GM23338 (cell line): ENCODE data around the gene GCNT1. TPM values are rescaled to one million over a fixed set of nuclear protein-coding genes. Genes with fewer than 3 reads are reported as not detected.
"Not testable (repeated sequence)": the region's sequence is repeated elsewhere in the genome, so short reads cannot be mapped to it uniquely, and the experiment has no call there.

Experiments
- ATAC-seq: fragments of 200-7000 bp; cut with Tn5 transposase; 3 replicates; pipeline ENCODE4 v1.9.1; 2020
- DNase-seq: peaks from one replicate; pipeline ENCODE4 v3.0.0-alpha.2; 2015; ENCODE audit warnings: low spot score
- H2AFZ ChIP-seq: fragments of 200-600 bp; sonication (generic); 2 replicates; pipeline ENCODE4 v1.8.0; 2016; ENCODE audit warnings: antibody characterized with exemption, mild to moderate bottlenecking, moderate library complexity
- H3F3A ChIP-seq: fragments of 200-600 bp; sonication (generic); replicated peaks from 2 replicates; pipeline ENCODE4 v1.8.0; 2017; ENCODE audit warnings: antibody characterized with exemption, mixed run types, low read depth
- H3K27ac ChIP-seq: fragments of 200-600 bp; sonication (generic); 2 replicates; pipeline ENCODE4 v1.6.1; 2016; ENCODE audit warnings: low read depth
- H3K27me3 ChIP-seq: fragments of 200-600 bp; sonication (generic); 2 replicates; pipeline ENCODE4 v1.8.0; 2016; ENCODE audit warnings: mild to moderate bottlenecking, mixed run types, moderate library complexity; ENCODE audit not compliant: insufficient read depth
- H3K36me3 ChIP-seq: fragments of 200-600 bp; sonication (generic); 2 replicates; pipeline ENCODE4 v1.8.0; 2016; ENCODE audit warnings: mild to moderate bottlenecking; ENCODE audit not compliant: insufficient read depth
- H3K4me1 ChIP-seq: fragments of 200-600 bp; sonication (generic); 2 replicates; pipeline ENCODE4 v1.8.0; 2016; ENCODE audit warnings: mild to moderate bottlenecking, moderate library complexity; ENCODE audit not compliant: insufficient read depth
- H3K4me2 ChIP-seq: fragments of 200-600 bp; sonication (generic); 2 replicates; pipeline ENCODE4 v1.7.1; 2017; ENCODE audit warnings: mixed run types
- H3K4me3 ChIP-seq: fragments of 200-600 bp; sonication (generic); 2 replicates; pipeline ENCODE4 v1.6.1; 2016; ENCODE audit warnings: mixed run types
- H3K79me2 ChIP-seq: fragments of 200-600 bp; sonication (generic); replicated peaks from 2 replicates; pipeline ENCODE4 v1.8.0; 2017; ENCODE audit warnings: mild to moderate bottlenecking; ENCODE audit not compliant: insufficient read depth
- H3K9me2 ChIP-seq: fragments of 200-600 bp; sonication (generic); 2 replicates; pipeline ENCODE4 v1.8.0; 2017; ENCODE audit not compliant: insufficient read depth
- H4K20me1 ChIP-seq: fragments of 200-600 bp; sonication (generic); replicated peaks from 2 replicates; pipeline ENCODE4 v1.8.0; 2017; ENCODE audit warnings: mild to moderate bottlenecking; ENCODE audit not compliant: insufficient read depth
- H3K27ac Mint-ChIP-seq: 2 replicates; pipeline ENCODE4 v1.8.0; 2020; ENCODE audit warnings: inconsistent platforms, mild to moderate bottlenecking, moderate library complexity, mixed read lengths
- H3K27me3 Mint-ChIP-seq: 3 replicates; pipeline ENCODE4 v1.8.0; 2022; ENCODE audit warnings: low read depth, mild to moderate bottlenecking, moderate library complexity, mixed read lengths, inconsistent platforms; ENCODE audit not compliant: insufficient read depth, poor library complexity
- H3K36me3 Mint-ChIP-seq: 3 replicates; pipeline ENCODE4 v1.8.0; 2021; ENCODE audit warnings: low read depth, mild to moderate bottlenecking, inconsistent platforms, moderate library complexity, mixed read lengths
- H3K4me1 Mint-ChIP-seq: 3 replicates; pipeline ENCODE4 v1.8.0; 2020; ENCODE audit warnings: mild to moderate bottlenecking, inconsistent platforms, mixed read lengths
- H3K4me3 Mint-ChIP-seq: 3 replicates; pipeline ENCODE4 v1.8.0; 2021; ENCODE audit warnings: moderate library complexity, mild to moderate bottlenecking, inconsistent platforms, mixed read lengths
- H3K9me3 Mint-ChIP-seq: 3 replicates; pipeline ENCODE4 v1.8.0; 2020; ENCODE audit warnings: moderate library complexity, mild to moderate bottlenecking, inconsistent platforms, mixed read lengths
- CREB1 ChIP-seq: fragments of 250-450 bp; sonication (Bioruptor Pico); IDR thresholded peaks from 2 replicates; pipeline ENCODE4 v1.5.0; 2020; ENCODE audit warnings: low read depth, mild to moderate bottlenecking, moderate library complexity
- POLR2AphosphoS5 ChIP-seq: IDR thresholded peaks from 2 replicates; pipeline ENCODE4 v1.6.1; 2016; ENCODE audit warnings: antibody characterized with exemption, low read depth
- polyA plus RNA-seq: library from polyadenylated mRNA; unstranded; fragments of >200 nt; fragmentation: Nextera tagmentation; extraction: Ambion mirVana; gene quantifications from 2 replicates; pipeline ENCODE4 v1.2.1, GENCODE V29; 2016
- total RNA-seq: library from RNA; depleted of rRNA; stranded (reverse); fragments of >200 nt; shearing (Covaris generic); gene quantifications from 2 replicates; pipeline ENCODE4 v1.2.3, GENCODE V29; 2014
- TF ChIP-seq, protein P1 (sequence below): IDR thresholded peaks from 2 replicates; pipeline ENCODE4 v1.6.1; 2016; ENCODE audit warnings: antibody characterized with exemption

GCNT1 gene
- total and polyA plus RNA-seq, 2 experiments from 2014 or later: 4.2 to 11.4 TPM

DNA sequence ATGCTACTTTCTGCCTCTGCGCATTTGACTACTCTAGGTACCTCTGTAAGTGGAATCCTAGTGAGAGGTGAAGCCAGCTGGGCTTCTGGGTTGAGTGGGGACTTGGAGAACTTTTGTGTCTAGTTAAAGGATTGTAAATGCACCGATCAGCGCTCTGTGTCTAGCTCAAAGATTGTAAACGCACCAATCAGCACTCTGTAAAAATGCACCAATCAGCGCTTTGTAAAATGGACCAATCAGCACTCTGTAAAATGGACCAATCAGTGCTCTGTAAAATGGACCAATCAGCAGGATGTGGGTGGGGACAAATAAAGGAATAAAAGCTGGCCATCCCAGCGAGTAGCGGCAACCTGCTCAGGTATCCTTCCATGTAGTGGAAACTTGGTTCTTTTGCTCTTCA is 18.8 kb downstream of the GCNT1 start:
- H3K27ac ChIP-seq, H2AFZ ChIP-seq, H3K4me2 ChIP-seq, H3K27ac Mint-ChIP-seq, H4K20me1 ChIP-seq, H3K4me3 Mint-ChIP-seq, H3K27me3 Mint-ChIP-seq, ATAC-seq, H3K36me3 ChIP-seq, H3K27me3 ChIP-seq, H3K4me3 ChIP-seq, H3F3A ChIP-seq, DNase-seq, H3K9me2 ChIP-seq: not testable (repeated sequence)
- peaks cover 16% of the 10 kb centered on the region for H3K4me1 Mint-ChIP-seq
- H3K36me3 Mint-ChIP-seq: peaks cover 26% of the 10 kb centered on the region
- peaks cover 18% of the 10 kb centered on the region for H3K4me1 ChIP-seq
- peaks cover 25% of the 10 kb centered on the region for H3K9me3 Mint-ChIP-seq
- H3K79me2 ChIP-seq: peaks cover 16% of the 10 kb centered on the region

DNA sequence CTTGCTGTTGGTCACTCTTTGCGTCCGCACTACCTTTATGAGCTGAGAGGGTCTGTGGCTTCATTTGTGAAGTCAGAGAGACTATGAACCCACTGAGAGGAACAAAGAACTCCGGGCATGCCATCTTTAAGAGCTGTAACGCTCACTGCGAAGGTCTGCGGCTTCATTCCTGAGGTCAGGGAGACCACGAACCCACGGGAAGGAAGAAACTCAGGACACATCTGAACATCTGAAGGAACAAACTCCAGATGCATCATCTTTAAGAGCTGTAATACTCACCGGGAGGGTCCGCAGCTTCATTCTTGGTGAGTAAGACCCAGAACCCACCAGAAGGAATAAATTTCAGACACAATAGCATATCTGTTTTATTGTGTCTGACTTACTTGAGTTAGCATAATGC is 19.2 kb downstream of the GCNT1 start:
- Mint-ChIP-seq H3K36me3 (peaks cover 26% of the 10 kb centered on the region), H3K4me3 (no peak overlapping the region), H3K4me1 (peaks cover 12% of the 10 kb centered on the region), H3K27ac (no peak overlapping the region), H3K27me3 (peaks cover 4% of the 10 kb centered on the region), H3K9me3 (peaks cover 25% of the 10 kb centered on the region)
- no peaks in the 10 kb centered on the region for H3K9me2 ChIP-seq
- H3K4me2 ChIP-seq: no peak overlapping the region
- H3K4me3 ChIP-seq: no peak overlapping the region
- H3K36me3 ChIP-seq: peaks cover 4% of the 10 kb centered on the region
- no peaks in the 10 kb centered on the region for H3F3A ChIP-seq
- H3K27me3 ChIP-seq: no peaks in the 10 kb centered on the region
- no peak overlapping the region for H2AFZ ChIP-seq
- H3K27ac ChIP-seq: no peak overlapping the region
- H3K4me1 ChIP-seq: peaks cover 14% of the 10 kb centered on the region
- H3K79me2 ChIP-seq: peaks cover 14% of the 10 kb centered on the region
- DNase-seq (no peak), ATAC-seq (no peak)
- TF ChIP-seq CREB1 (CRISPR knock-in tag) (no peak), POLR2AphosphoS5 (no peak)
- H4K20me1 ChIP-seq: no peaks in the 10 kb centered on the region

DNA sequence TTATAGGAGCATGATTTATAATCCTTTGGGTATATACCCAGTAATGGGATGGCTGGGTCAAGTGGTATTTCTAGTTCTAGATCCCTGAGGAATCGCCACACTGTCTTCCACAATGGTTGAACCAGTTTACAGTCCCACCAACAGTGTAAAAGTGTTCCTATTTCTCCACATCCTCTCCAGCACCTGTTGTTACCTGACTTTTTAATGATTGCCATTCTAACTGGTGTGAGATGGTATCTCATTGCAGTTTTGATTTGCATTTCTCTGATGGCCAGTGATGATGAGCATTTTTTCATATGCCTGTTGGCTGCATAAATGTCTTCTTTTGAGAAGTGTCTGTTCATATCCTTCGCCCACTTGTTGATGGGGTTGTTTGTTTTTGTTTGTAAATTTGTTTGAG is 20.4 kb downstream of the GCNT1 start:
- not testable (repeated sequence) for H3K27me3 ChIP-seq, H3K27me3 Mint-ChIP-seq, H3F3A ChIP-seq, H3K4me1 Mint-ChIP-seq, H3K4me3 Mint-ChIP-seq, H3K27ac ChIP-seq, H4K20me1 ChIP-seq, H3K9me2 ChIP-seq, H3K4me3 ChIP-seq, H3K27ac Mint-ChIP-seq, ATAC-seq, H3K36me3 ChIP-seq, DNase-seq, H2AFZ ChIP-seq, H3K4me2 ChIP-seq
- Histone ChIP-seq H3K79me2 (peaks cover 13% of the 10 kb centered on the region), H3K4me1 (0 out of 2 replicates have a peak, but pooled peaks cover 12% of the 10 kb centered on the region)
- peaks cover 26% of the 10 kb centered on the region for H3K36me3 Mint-ChIP-seq
- peaks cover 25% of the 10 kb centered on the region for H3K9me3 Mint-ChIP-seq

DNA sequence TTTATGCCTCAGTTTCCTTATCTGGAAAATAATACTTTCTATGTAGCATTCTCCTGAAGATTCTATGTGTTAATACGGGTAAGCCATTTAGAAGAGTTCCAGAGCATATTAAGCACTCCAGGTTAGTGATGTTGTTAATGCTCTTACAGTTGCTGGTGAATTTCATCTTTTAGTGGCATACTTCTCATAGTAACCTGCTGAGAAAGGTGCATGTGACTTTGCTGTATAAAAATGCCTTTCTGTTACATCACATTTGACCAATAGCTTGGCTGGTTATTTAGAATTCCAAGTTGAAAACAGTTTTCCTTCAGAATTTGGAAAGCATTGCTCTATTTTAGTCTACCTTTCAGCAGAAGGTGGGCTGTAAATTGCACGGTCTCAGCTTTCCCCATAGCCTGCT is 27.2 kb downstream of the GCNT1 start:
- Histone ChIP-seq H3K36me3 (no peaks in the 10 kb centered on the region; the same call in 1 of the 2 replicates), H3K4me1 (no peaks in the 10 kb centered on the region), H3K4me2 (no peak overlapping the region), H3K9me2 (no peaks in the 10 kb centered on the region), H3K4me3 (no peak overlapping the region), H3K27me3 (no peaks in the 10 kb centered on the region), H3F3A (no peaks in the 10 kb centered on the region), H3K79me2 (no peaks in the 10 kb centered on the region), H3K27ac (no peak overlapping the region), H4K20me1 (no peaks in the 10 kb centered on the region), H2AFZ (no peak overlapping the region)
- TF ChIP-seq, protein P1, sequence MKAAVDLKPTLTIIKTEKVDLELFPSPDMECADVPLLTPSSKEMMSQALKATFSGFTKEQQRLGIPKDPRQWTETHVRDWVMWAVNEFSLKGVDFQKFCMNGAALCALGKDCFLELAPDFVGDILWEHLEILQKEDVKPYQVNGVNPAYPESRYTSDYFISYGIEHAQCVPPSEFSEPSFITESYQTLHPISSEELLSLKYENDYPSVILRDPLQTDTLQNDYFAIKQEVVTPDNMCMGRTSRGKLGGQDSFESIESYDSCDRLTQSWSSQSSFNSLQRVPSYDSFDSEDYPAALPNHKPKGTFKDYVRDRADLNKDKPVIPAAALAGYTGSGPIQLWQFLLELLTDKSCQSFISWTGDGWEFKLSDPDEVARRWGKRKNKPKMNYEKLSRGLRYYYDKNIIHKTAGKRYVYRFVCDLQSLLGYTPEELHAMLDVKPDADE: no peak
- DNase-seq (no peak), ATAC-seq (no peak)
- no peak overlapping the region for H3K27ac Mint-ChIP-seq
- peaks cover 7% of the 10 kb centered on the region for H3K4me1 Mint-ChIP-seq
- H3K9me3 Mint-ChIP-seq: peaks cover 12% of the 10 kb centered on the region
- H3K36me3 Mint-ChIP-seq: peaks cover 15% of the 10 kb centered on the region
- no peak overlapping the region for H3K4me3 Mint-ChIP-seq
- H3K27me3 Mint-ChIP-seq: peaks cover 2% of the 10 kb centered on the region
